PC-9 (cell line): Measurements from ENCODE around the gene SGIP1. TPM values are rescaled to one million over a fixed set of nuclear protein-coding genes. Genes with fewer than 3 reads are reported as not detected.
"Not testable (repeated sequence)": the region's sequence is repeated elsewhere in the genome, so short reads cannot be mapped to it uniquely, and the experiment has no call there.

Experiments
- BruUV-seq: library from RNA; stranded (reverse); fragments of 400-500 nt; replicated peaks from 2 replicates; lab custom pipeline; 2021; lab: Mats Ljungman, UMichigan
- CTCF ChIA-PET: fragments of 300-600 bp; sonication (Branson Sonifier 250); formaldehyde crosslinking; loops from one replicate; lab custom pipeline; 2022; ENCODE audit warnings: antibody characterized with exemption; lab: Charles Lee
- POLR2A ChIA-PET: fragments of 300-600 bp; sonication (Branson Sonifier 250); formaldehyde crosslinking; loops from one replicate; lab custom pipeline; 2022; ENCODE audit warnings: antibody characterized with exemption; ENCODE audit not compliant: unreplicated experiment; lab: Charles Lee
- DNase-seq, 2 experiments: peaks; one replicate each; pipeline versions ENCODE4 v3.0.0 to v3.0.0-alpha.2; 2015 to 2022; ENCODE audit warnings: mixed read lengths in 1 of 2
- H2AFZ ChIP-seq: fragments of 200-600 bp; sonication (generic); 2 replicates; pipeline ENCODE4 v1.8.1; 2017; ENCODE audit warnings: antibody characterized with exemption
- H3F3A ChIP-seq: fragments of 200-600 bp; sonication (generic); 2 replicates; pipeline ENCODE4 v1.8.1; 2017; ENCODE audit warnings: antibody characterized with exemption, mild to moderate bottlenecking, low read depth; ENCODE audit not compliant: insufficient read depth
- H3K27ac ChIP-seq: fragments of 200-600 bp; sonication (generic); 2 replicates; pipeline ENCODE4 v1.6.1; 2016; ENCODE audit warnings: mixed run types
- H3K27me3 ChIP-seq: fragments of 200-600 bp; sonication (generic); 2 replicates; pipeline ENCODE4 v1.6.1; 2016; ENCODE audit warnings: low read depth, mixed run types; ENCODE audit not compliant: insufficient read depth
- H3K36me3 ChIP-seq: fragments of 200-600 bp; sonication (generic); 2 replicates; pipeline ENCODE4 v1.6.1; 2016; ENCODE audit warnings: low read depth, mixed run types
- H3K4me1 ChIP-seq: fragments of 200-600 bp; sonication (generic); replicated peaks from 2 replicates; pipeline ENCODE4 v1.6.1; 2016; ENCODE audit warnings: mixed run types; ENCODE audit not compliant: insufficient read depth
- H3K4me2 ChIP-seq: fragments of 200-600 bp; sonication (generic); 2 replicates; pipeline ENCODE4 v1.6.1; 2017; ENCODE audit warnings: mixed run types
- H3K4me3 ChIP-seq: fragments of 200-600 bp; sonication (generic); 2 replicates; pipeline ENCODE4 v1.6.1; 2016; ENCODE audit warnings: mixed run types
- H3K79me2 ChIP-seq: fragments of 200-600 bp; sonication (generic); 2 replicates; pipeline ENCODE4 v1.6.1; 2017; ENCODE audit warnings: low read depth, mixed run types
- H3K9me2 ChIP-seq: fragments of 200-600 bp; sonication (generic); 2 replicates; pipeline ENCODE4 v1.8.1; 2017; ENCODE audit warnings: mild to moderate bottlenecking; ENCODE audit not compliant: insufficient read depth
- H3K9me3 ChIP-seq: fragments of 200-600 bp; sonication (generic); 2 replicates; pipeline ENCODE4 v1.8.1; 2016; ENCODE audit warnings: low read depth; ENCODE audit not compliant: insufficient read depth
- H4K20me1 ChIP-seq: fragments of 200-600 bp; sonication (generic); 2 replicates; pipeline ENCODE4 v1.8.1; 2017; ENCODE audit not compliant: insufficient read depth
- CTCF ChIP-seq: fragments of 200-600 bp; sonication (generic); conservative IDR thresholded peaks from 2 replicates; pipeline ENCODE4 v1.6.1; 2017; ENCODE audit warnings: mixed run types, antibody characterized with exemption, mild to moderate bottlenecking, moderate library complexity
- EZH2 ChIP-seq: fragments of 200-600 bp; sonication (generic); IDR thresholded peaks from 2 replicates; pipeline ENCODE4 v1.8.0; 2017; ENCODE audit warnings: antibody characterized with exemption, low read depth
- intact Hi-C: fragments of 100-400 bp; cut with micrococcal nuclease; formaldehyde crosslinking; loops from one replicate; pipeline ENCODE4 v1.10.0; 2022; ENCODE audit not compliant: unreplicated experiment
- total RNA-seq: library from RNA; stranded (reverse); gene quantifications from 2 replicates; pipeline ENCODE4 v1.2.3, GENCODE V29; 2021

SGIP1 gene
- total RNA-seq, 1 experiment from 2014 or later = not detected

GRCh38 chr1:66585002-66585401 lies 51.0 kb downstream of the SGIP1 start:
- TF ChIP-seq CTCF (no peak), EZH2 (no peak)
- no TSS peak for BruUV-seq
- H3K27me3 ChIP-seq = no peaks in the 10 kb centered on the region
- no peaks in the 10 kb centered on the region for H3F3A ChIP-seq
- H3K9me3 ChIP-seq = no peaks in the 10 kb centered on the region
- no peaks in the 10 kb centered on the region for H3K79me2 ChIP-seq
- H4K20me1 ChIP-seq = no peaks in the 10 kb centered on the region
- no peak for DNase-seq
- H3K36me3 ChIP-seq = no peaks in the 10 kb centered on the region
- no peaks in the 10 kb centered on the region for H3K9me2 ChIP-seq
- no peak overlapping the region for H2AFZ ChIP-seq
- H3K4me2 ChIP-seq = no peak overlapping the region
- no peaks in the 10 kb centered on the region for H3K4me1 ChIP-seq
- H3K4me3 ChIP-seq = no peak overlapping the region
- CTCF ChIA-PET = no interaction called here
- intact Hi-C loops = no loop called here
- POLR2A ChIA-PET = no interaction called here
- H3K27ac ChIP-seq = no peak overlapping the region

GRCh38 chr1:66589326-66589725 lies 55.4 kb downstream of the SGIP1 start:
- BruUV-seq = no TSS peak
- DNase-seq = no peak
- H3F3A ChIP-seq = no peaks in the 10 kb centered on the region
- H3K9me3 ChIP-seq = no peaks in the 10 kb centered on the region
- H3K4me1 ChIP-seq = no peaks in the 10 kb centered on the region
- TF ChIP-seq EZH2 = no peak
- TF ChIP-seq CTCF = no peak
- ChIA-PET POLR2A (no interaction called here), CTCF (no interaction called here)
- no peaks in the 10 kb centered on the region for H3K36me3 ChIP-seq
- no peak overlapping the region for H2AFZ ChIP-seq
- H3K79me2 ChIP-seq = no peaks in the 10 kb centered on the region
- H3K4me3 ChIP-seq = no peak overlapping the region
- no peak overlapping the region for H3K27ac ChIP-seq
- H4K20me1 ChIP-seq = no peaks in the 10 kb centered on the region
- intact Hi-C loops = no loop called here
- no peaks in the 10 kb centered on the region for H3K27me3 ChIP-seq
- H3K4me2 ChIP-seq = no peak overlapping the region
- no peaks in the 10 kb centered on the region for H3K9me2 ChIP-seq

- H3K9me2 ChIP-seq, BruUV-seq, H2AFZ ChIP-seq, H3K9me3 ChIP-seq, CTCF ChIA-PET, intact Hi-C loops, H3F3A ChIP-seq, H3K4me2 ChIP-seq, H4K20me1 ChIP-seq, H3K27ac ChIP-seq, H3K79me2 ChIP-seq, H3K36me3 ChIP-seq, H3K4me3 ChIP-seq, DNase-seq, POLR2A ChIA-PET, H3K4me1 ChIP-seq, H3K27me3 ChIP-seq: not testable (repeated sequence)
These were observed 58.2 kb downstream of the SGIP1 start for GRCh38 chr1:66592106-66592507.

- H3K4me1 ChIP-seq = 0 out of 2 replicates have a peak, but pooled peaks cover 4% of the 10 kb centered on the region
- H3K36me3 ChIP-seq = no peaks in the 10 kb centered on the region
- CTCF ChIA-PET = no interaction called here
These were observed 62.2 kb downstream of the SGIP1 start for GRCh38 chr1:66596191-66596590.

More at GRCh38 chr1:66596191-66596590, 62.2 kb downstream of the SGIP1 start:
- H3K9me3 ChIP-seq = no peaks in the 10 kb centered on the region
- no peaks in the 10 kb centered on the region for H3K79me2 ChIP-seq
- H3K9me2 ChIP-seq = no peaks in the 10 kb centered on the region
- H4K20me1 ChIP-seq = no peaks in the 10 kb centered on the region
- DNase-seq = no peak
- H3K27ac ChIP-seq = no peak overlapping the region
- TF ChIP-seq EZH2 (no peak), CTCF (no peak)
- no peak overlapping the region for H2AFZ ChIP-seq
- no peaks in the 10 kb centered on the region for H3K27me3 ChIP-seq
- no TSS peak for BruUV-seq
- no peaks in the 10 kb centered on the region for H3F3A ChIP-seq
- H3K4me2 ChIP-seq = no peak overlapping the region
- H3K4me3 ChIP-seq = no peak overlapping the region
- intact Hi-C loops = no loop called here
- POLR2A ChIA-PET = no interaction called here
